ENCODE results near the gene FRG1. TPM values are rescaled to one million over a fixed set of nuclear protein-coding genes. Genes with fewer than 3 reads are reported as not detected.
"Not testable (repeated sequence)": the region's sequence is repeated elsewhere in the genome, so short reads cannot be mapped to it uniquely, and the experiment has no call there.

The FRG1 gene
- total RNA-seq (21.0 and 30.3 TPM in 2 replicates), polyA plus RNA-seq (31.1 and 35.7 TPM in 2 replicates), polyA minus RNA-seq (ENCODE audit: low replicate concordance) (0.56 TPM in 1 of 2 replicates, not detected in the other)
- 44.6 and 44.9 TPM in 2 replicates for polyA plus RNA-seq (2012)

GRCh38 chr4:189940178-189941004, at the start of gene FRG1:
Gene FRG1 (plus strand): TSS chr4:189940872. CDS start chr4:189941010, 138 bp downstream.
- peaks cover 25% of the 10 kb centered on the region for H3K79me2 ChIP-seq (ENCODE audit: control insufficient read depth, insufficient read depth, low read length)
- TF ChIP-seq CTCF (conservative IDR thresholded peaks at IDR 0.05 in 1 of 2, IDR thresholded peaks at IDR 0.05 in 1 of 2; ENCODE audit: low read depth in 1 of 2, low read length in 2 of 2) (peak; percentile 76 to 79), EZH2 (IDR thresholded peaks at IDR 0.05; ENCODE audit: low read length, missing control alignments) (no peak)
- peak within 1 kb of the TSS; percentile 98 for H2AFZ ChIP-seq (ENCODE audit: low read length)
- no peaks in the 10 kb centered on the region for H3K36me3 ChIP-seq (ENCODE audit: control insufficient read depth, insufficient read depth, low read length)
- no peaks in the 10 kb centered on the region for H3K27me3 ChIP-seq (ENCODE audit: control insufficient read depth, insufficient read depth, low read length)
- H3K27ac ChIP-seq (ENCODE audit: insufficient read depth, low read length), result peak within 1 kb of the TSS; percentile 88
- no peaks in the 10 kb centered on the region for H3K9me3 ChIP-seq (ENCODE audit: control insufficient read depth, insufficient read depth, low read depth, low read length)
- DNase-seq (ENCODE audit: low read depth in 2 of 2), result peak; percentile 94 to 96
- H3K9ac ChIP-seq (ENCODE audit: insufficient read depth, low read length), result peak within 1 kb of the TSS; percentile 89
- H3K4me2 ChIP-seq (ENCODE audit: extremely low read depth, insufficient read depth, low read length), result peak within 1 kb of the TSS; percentile 75
- H3K4me3 ChIP-seq (replicated peaks in 1 of 4; ENCODE audit: control extremely low read depth in 1 of 4, insufficient read depth in 1 of 4, low read depth in 3 of 4, low read length in 4 of 4), result peak within 1 kb of the TSS; percentile 85 to 92 (median 88)
- H4K20me1 ChIP-seq (ENCODE audit: control insufficient read depth, extremely low read depth, insufficient read depth, low read length), result no peaks in the 10 kb centered on the region
- no peaks in the 10 kb centered on the region for H3K4me1 ChIP-seq (ENCODE audit: control insufficient read depth, extremely low read depth, insufficient read depth, low read length)

GRCh38 chr4:189897667-189898066, 43.0 kb upstream of the FRG1 start:
- H3K4me3 ChIP-seq (replicated peaks in 1 of 4; ENCODE audit: control extremely low read depth in 1 of 4, insufficient read depth in 1 of 4, low read depth in 3 of 4, low read length in 4 of 4), result no peak overlapping the region
- no peaks in the 10 kb centered on the region for H4K20me1 ChIP-seq (ENCODE audit: control insufficient read depth, extremely low read depth, insufficient read depth, low read length)
- no peak for DNase-seq (ENCODE audit: low read depth in 2 of 2)
- no peak for TF ChIP-seq CTCF (conservative IDR thresholded peaks at IDR 0.05 in 1 of 2, IDR thresholded peaks at IDR 0.05 in 1 of 2; ENCODE audit: low read depth in 1 of 2, low read length in 2 of 2)
- no peak for TF ChIP-seq EZH2 (IDR thresholded peaks at IDR 0.05; ENCODE audit: low read length, missing control alignments)
- H3K9me3 ChIP-seq (ENCODE audit: control insufficient read depth, insufficient read depth, low read depth, low read length), result no peaks in the 10 kb centered on the region
- no peaks in the 10 kb centered on the region for H3K27me3 ChIP-seq (ENCODE audit: control insufficient read depth, insufficient read depth, low read length)
- no peaks in the 10 kb centered on the region for H3K4me1 ChIP-seq (ENCODE audit: control insufficient read depth, extremely low read depth, insufficient read depth, low read length)
- no peak overlapping the region for H3K9ac ChIP-seq (ENCODE audit: insufficient read depth, low read length)
- H2AFZ ChIP-seq (ENCODE audit: low read length), result no peak overlapping the region
- H3K79me2 ChIP-seq (ENCODE audit: control insufficient read depth, insufficient read depth, low read length), result no peaks in the 10 kb centered on the region
- H3K27ac ChIP-seq (ENCODE audit: insufficient read depth, low read length), result no peak overlapping the region
- no peak overlapping the region for H3K4me2 ChIP-seq (ENCODE audit: extremely low read depth, insufficient read depth, low read length)
- no peaks in the 10 kb centered on the region for H3K36me3 ChIP-seq (ENCODE audit: control insufficient read depth, insufficient read depth, low read length)

- DNase-seq (ENCODE audit: low read depth in 2 of 2); H3K79me2 ChIP-seq (ENCODE audit: control insufficient read depth, insufficient read depth, low read length); H3K27ac ChIP-seq (ENCODE audit: insufficient read depth, low read length): not testable (repeated sequence)
Measured at GRCh38 chr4:189899481-189900015, 41.1 kb upstream of the FRG1 start.

More at GRCh38 chr4:189899481-189900015, 41.1 kb upstream of the FRG1 start:
- not testable (repeated sequence) for H2AFZ ChIP-seq (ENCODE audit: low read length); H3K9me3 ChIP-seq (ENCODE audit: control insufficient read depth, insufficient read depth, low read depth, low read length); H3K27me3 ChIP-seq (ENCODE audit: control insufficient read depth, insufficient read depth, low read length); H4K20me1 ChIP-seq (ENCODE audit: control insufficient read depth, extremely low read depth, insufficient read depth, low read length); H3K9ac ChIP-seq (ENCODE audit: insufficient read depth, low read length); H3K4me2 ChIP-seq (ENCODE audit: extremely low read depth, insufficient read depth, low read length); H3K4me1 ChIP-seq (ENCODE audit: control insufficient read depth, extremely low read depth, insufficient read depth, low read length); H3K4me3 ChIP-seq (replicated peaks in 1 of 4; ENCODE audit: control extremely low read depth in 1 of 4, insufficient read depth in 1 of 4, low read depth in 3 of 4, low read length in 4 of 4); H3K36me3 ChIP-seq (ENCODE audit: control insufficient read depth, insufficient read depth, low read length)

Measured in fibroblast of lung (primary cell).